HEK293T (cell line): ENCODE results near the gene CGN.

Experiments used
- BHLHE40 ChIP-seq: fragments of 450-650 bp; IDR thresholded peaks from 2 replicates; pipeline ENCODE4 v1.6.1; 2016; ENCODE audit warnings: mild to moderate bottlenecking, moderate library complexity, borderline replicate concordance
- CTBP1 ChIP-seq: fragments of 450-650 bp; IDR thresholded peaks from 2 replicates; pipeline ENCODE4 v1.6.1; 2016; ENCODE audit warnings: borderline replicate concordance
- FOXM1 ChIP-seq: fragments of 450-650 bp; IDR thresholded peaks from 2 replicates; pipeline ENCODE4 v1.6.1; 2017; ENCODE audit warnings: mild to moderate bottlenecking, borderline replicate concordance
- LEF1 ChIP-seq: fragments of 450-650 bp; IDR thresholded peaks from 2 replicates; pipeline ENCODE4 v1.6.1; 2017; ENCODE audit warnings: mild to moderate bottlenecking, borderline replicate concordance
- SP1 ChIP-seq: fragments of 450-650 bp; IDR thresholded peaks from 2 replicates; pipeline ENCODE4 v1.6.1; 2017
- SUZ12 ChIP-seq: fragments of 450-650 bp; IDR thresholded peaks from 2 replicates; pipeline ENCODE4 v1.6.1; 2016; ENCODE audit warnings: mild to moderate bottlenecking
- ZNF384 ChIP-seq: fragments of 450-650 bp; IDR thresholded peaks from 2 replicates; pipeline ENCODE4 v1.6.1; 2016
- TF ChIP-seq, protein P1 (sequence below): fragments of 450-650 bp; IDR thresholded peaks from 2 replicates; pipeline ENCODE4 v1.6.1; 2016

DNA sequence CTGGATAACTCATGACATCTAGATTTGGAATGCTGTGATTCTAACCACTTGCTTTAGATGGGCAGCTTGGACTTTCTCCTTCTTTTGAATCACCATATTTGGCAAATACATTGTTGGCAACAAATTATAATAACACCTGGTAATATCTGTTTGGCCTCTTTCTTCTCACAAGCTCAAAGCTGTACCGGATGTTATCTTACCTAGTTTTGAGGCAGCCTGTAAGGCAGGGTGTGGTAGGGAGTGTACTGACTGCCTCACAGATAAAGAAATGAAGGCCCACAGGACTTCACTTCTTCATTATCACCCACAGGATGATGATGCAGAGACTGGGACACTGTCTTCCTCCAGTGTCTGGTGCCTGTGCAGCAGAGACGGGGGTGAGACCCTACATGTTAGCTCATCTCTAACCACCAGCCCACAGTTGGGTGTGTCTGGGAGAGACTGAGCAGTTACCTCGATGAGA lies 57.5 kb downstream of the CGN start:
- TF ChIP-seq SUZ12 (no peak), CTBP1 (no peak), ZNF384 (no peak), SP1 (no peak), BHLHE40 (no peak), FOXM1 (no peak), LEF1 (no peak)
- TF ChIP-seq, protein P1, sequence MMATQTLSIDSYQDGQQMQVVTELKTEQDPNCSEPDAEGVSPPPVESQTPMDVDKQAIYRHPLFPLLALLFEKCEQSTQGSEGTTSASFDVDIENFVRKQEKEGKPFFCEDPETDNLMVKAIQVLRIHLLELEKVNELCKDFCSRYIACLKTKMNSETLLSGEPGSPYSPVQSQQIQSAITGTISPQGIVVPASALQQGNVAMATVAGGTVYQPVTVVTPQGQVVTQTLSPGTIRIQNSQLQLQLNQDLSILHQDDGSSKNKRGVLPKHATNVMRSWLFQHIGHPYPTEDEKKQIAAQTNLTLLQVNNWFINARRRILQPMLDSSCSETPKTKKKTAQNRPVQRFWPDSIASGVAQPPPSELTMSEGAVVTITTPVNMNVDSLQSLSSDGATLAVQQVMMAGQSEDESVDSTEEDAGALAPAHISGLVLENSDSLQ, result no peak
